DND-41 (cell line): Measurements from ENCODE around the gene NENF.
A peak's percentile ranks its signal among the peaks of the same experiment; 100 is the strongest.

Source experiments
- CTCF ChIP-seq: IDR thresholded peaks from 2 replicates; pipeline ENCODE4 v1.5.1; 2012; ENCODE audit warnings: borderline replicate concordance, low read length, moderate library complexity, mild to moderate bottlenecking; ENCODE audit not compliant: poor library complexity, severe bottlenecking; ENCODE audit errors: extremely low read depth
- EZH2 ChIP-seq: IDR thresholded peaks from 3 replicates; pipeline ENCODE4 v1.6.1; 2012; ENCODE audit warnings: borderline replicate concordance, low read depth, mild to moderate bottlenecking, moderate library complexity, low read length, inconsistent platforms; ENCODE audit not compliant: severe bottlenecking

- peak; percentile 8 for TF ChIP-seq CTCF
- no peak for TF ChIP-seq EZH2
These were observed 18.2 kb upstream of the NENF start, which contains the start of gene PACC1 for GRCh38 chr1:212414328-212415106.
